Lower leg skin (tissue), 4 donors: ENCODE measurements around the gene MAP1B. TPM values are rescaled to one million over a fixed set of nuclear protein-coding genes. Genes with fewer than 3 reads are reported as not detected.

Source experiments
- DNase-seq, 2 donors: peaks; one replicate each; pipeline ENCODE4 v3.0.0-alpha.2; 2019; ENCODE audit warnings: low spot score in 2 of 2
- H3K4me3 ChIP-seq: fragments of 200-600 bp; sonication (generic); 2 replicates; pipeline ENCODE4 v1.5.1; 2017; ENCODE audit warnings: mild to moderate bottlenecking, low read depth; ENCODE audit not compliant: poor library complexity, severe bottlenecking
- CTCF ChIP-seq, 3 donors: fragments of 450-650 bp; IDR thresholded peaks; one replicate each; pipeline ENCODE4 v1.5.1; 2016; ENCODE audit warnings: antibody characterized with exemption in 3 of 3, mild to moderate bottlenecking in 3 of 3, moderate library complexity in 2 of 3
- POLR2A ChIP-seq, 2 donors: fragments of 450-650 bp; IDR thresholded peaks; one replicate each; pipeline ENCODE4 v1.6.1; 2016 to 2017; ENCODE audit warnings: antibody characterized with exemption in 2 of 2, mild to moderate bottlenecking in 1 of 2, moderate library complexity in 1 of 2
- WGBS, 2 donors: methylation state at CpG; one replicate each; pipeline ENCODE4 v1.1.5; 2018; 5-methylcytosine and 5-hydroxymethylcytosine counted together
- intact Hi-C: fragments of 100-400 bp; cut with DNase I; formaldehyde crosslinking; loops from one replicate; pipeline ENCODE4 v1.15.0; 2023; ENCODE audit warnings: low total_unique reads
- total RNA-seq, 4 donors: library from RNA; depleted of rRNA; stranded (reverse); fragments of >200 nt; gene quantifications; one replicate each; pipeline ENCODE4 v1.1.0, GENCODE V29; 2016

MAP1B gene
- total RNA-seq, 4 donors from 2014 or later: 26.3 to 218 (median 73.9) TPM

GRCh38 chr5:72202331-72202825 is 95.1 kb downstream of the MAP1B start:
- 74 to 77% methylated on average over 3 of the region's 3 CpGs for WGBS, 2 donors
- TF ChIP-seq CTCF (IDR thresholded peaks at IDR 0.05) (no peak), POLR2A (IDR thresholded peaks at IDR 0.05) (no peak)
- H3K4me3 ChIP-seq: no peak overlapping the region
- DNase-seq: no peak
- intact Hi-C loops: no loop called here

GRCh38 chr5:72203251-72203845 is 96.1 kb downstream of the MAP1B start:
- H3K4me3 ChIP-seq: no peak overlapping the region
- 83 to 87% methylated on average over 8 of the region's 8 CpGs for WGBS, 2 donors
- TF ChIP-seq POLR2A (IDR thresholded peaks at IDR 0.05) (no peak), CTCF (IDR thresholded peaks at IDR 0.05) (no peak)
- DNase-seq: no peak
- intact Hi-C loops: no loop called here

GRCh38 chr5:72204946-72205345 is 97.7 kb downstream of the MAP1B start:
- no peak overlapping the region for H3K4me3 ChIP-seq
- TF ChIP-seq CTCF (IDR thresholded peaks at IDR 0.05): no peak
- TF ChIP-seq POLR2A (IDR thresholded peaks at IDR 0.05): no peak
- intact Hi-C loops: no loop called here
- WGBS, 2 donors: 91 to 100% methylated on average over 1 of the region's 1 CpG
- DNase-seq: no peak

GRCh38 chr5:72205431-72206009 is 98.2 kb downstream of the MAP1B start:
- DNase-seq: no peak
- intact Hi-C loops: no loop called here
- TF ChIP-seq CTCF (IDR thresholded peaks at IDR 0.05): no peak
- no peak for TF ChIP-seq POLR2A (IDR thresholded peaks at IDR 0.05)
- H3K4me3 ChIP-seq: no peak overlapping the region
- WGBS, 2 donors: 91 to 99% methylated on average over 3 of the region's 3 CpGs

GRCh38 chr5:72206160-72206559 is 98.9 kb downstream of the MAP1B start:
- intact Hi-C loops: no loop called here
- H3K4me3 ChIP-seq: no peak overlapping the region
- no peak for TF ChIP-seq POLR2A (IDR thresholded peaks at IDR 0.05)
- TF ChIP-seq CTCF (IDR thresholded peaks at IDR 0.05): no peak
- 86 to 89% methylated on average over 3 of the region's 3 CpGs for WGBS, 2 donors
- DNase-seq: no peak
